Ovary (tissue), 9 donors: ENCODE results near the gene GSC. TPM values are rescaled to one million over a fixed set of nuclear protein-coding genes. Genes with fewer than 3 reads are reported as not detected.

Source experiments
- DNase-seq, 5 donors: peaks; one replicate each; pipeline ENCODE4 v3.0.0-alpha.2; 2019 to 2020
- H3K27ac ChIP-seq, 2 donors: fragments of 200-600 bp; one replicate each; pipeline versions ENCODE4 v1.5.1 to v1.8.0; 2019 to 2022
- H3K27me3 ChIP-seq: fragments of 200-600 bp; one replicate; pipeline ENCODE4 v1.8.0; 2022
- H3K36me3 ChIP-seq: fragments of 200-600 bp; sonication (generic); one replicate; pipeline ENCODE4 v1.5.1; 2019
- H3K4me1 ChIP-seq: one replicate; pipeline ENCODE4 v1.8.1; 2013; ENCODE audit warnings: mild to moderate bottlenecking, moderate library complexity; ENCODE audit not compliant: insufficient read depth
- H3K4me3 ChIP-seq: fragments of 200-600 bp; sonication (generic); one replicate; pipeline ENCODE4 v1.5.1; 2017
- H3K9me3 ChIP-seq, 2 donors: fragments of 200-600 bp in 1 of 2; sonication (generic) in 1 of 2; one replicate each; pipeline versions ENCODE4 v1.5.1 to v1.8.1; 2013 to 2019; ENCODE audit warnings: mild to moderate bottlenecking in 1 of 2, moderate library complexity in 1 of 2
- CTCF ChIP-seq, 3 donors: fragments of 450-650 bp in 2 of 3; fragments of 200-600 bp in 1 of 3; IDR thresholded peaks; one replicate each; pipeline versions ENCODE4 v1.5.1 to v1.8.0; 2016 to 2022; ENCODE audit warnings: antibody characterized with exemption in 3 of 3, mild to moderate bottlenecking in 1 of 3
- EP300 ChIP-seq: sonication (generic); formaldehyde crosslinking; IDR thresholded peaks from one replicate; pipeline ENCODE4 v1.6.1; 2017; ENCODE audit warnings: antibody characterized with exemption
- POLR2A ChIP-seq: fragments of 450-650 bp; IDR thresholded peaks from one replicate; pipeline ENCODE4 v1.6.1; 2017; ENCODE audit warnings: antibody characterized with exemption, mild to moderate bottlenecking, moderate library complexity
- WGBS, 3 donors: extraction: QIAGEN DNeasy Blood & Tissue Kit in 1 of 3; methylation state at CpG; one replicate each; pipeline versions ENCODE4 v1.1.5 to v1.1.7; 2013 to 2017; 5-methylcytosine and 5-hydroxymethylcytosine counted together
- intact Hi-C, 4 donors: fragments of 100-400 bp; cut with DNase I; formaldehyde crosslinking; loops; one replicate each; pipeline versions ENCODE4 v1.11.0 to v1.15.1; 2022 to 2023
- polyA plus RNA-seq, 2 donors: library from polyadenylated mRNA; stranded (reverse); fragments of 200-250 nt in 1 of 2; fragments of 350-450 nt in 1 of 2; fragmentation: Illumina TruSeq in 1 of 2; extraction: RNeasy Lipid Tissue Mini Kit (QIAGEN cat#74804) in 1 of 2; gene quantifications; one replicate each; pipeline ENCODE4 v1.2.3, GENCODE V29; 2013 to 2014
- total RNA-seq, 7 donors: library from RNA; depleted of rRNA in 2 of 7; stranded (reverse); fragments of >200 nt in 2 of 7; fragmentation: NEBNext Ultra II Directional in 3 of 7; extraction: Animal tissue kit (Norgen Biotek cat#: 25700) in 3 of 7; gene quantifications; one replicate each; pipeline versions ENCODE4 v1.1.0 to v1.2.4, GENCODE V29; 2016 to 2023
- donor health status: DM: no; HTN: no; CAD: no; lungs with moderate emphysema.
- donor health status: DM: no; HTN: no; CAD: no.
- donor health status: Bipolar disorder and iron deficiency.
- donor health status: DM: yes; HTN: yes; CAD: no.
- donor health status: DM: no; HTN: no; CAD: no.
- donor health status: DM: yes; HTN: yes; CAD: no.

Gene GSC
- total and polyA plus RNA-seq, 9 donors: 0.15 to 0.53 (median 0.30) TPM; not detected in 5

GRCh38 chr14:94775871-94776210, 5.9 kb upstream of the GSC start:
- no peak for TF ChIP-seq CTCF (IDR thresholded peaks at IDR 0.05)
- TF ChIP-seq POLR2A: no peak
- H3K9me3 ChIP-seq: peaks cover 0 to 3% of the 10 kb centered on the region in 2 donors
- H3K27ac ChIP-seq: no peak overlapping the region
- H3K36me3 ChIP-seq: no peaks in the 10 kb centered on the region
- H3K4me1 ChIP-seq: no peaks in the 10 kb centered on the region
- no peak overlapping the region for H3K4me3 ChIP-seq
- intact Hi-C loops: no loop called here
- peaks cover 6% of the 10 kb centered on the region for H3K27me3 ChIP-seq
- 15 to 18% (median 15%) methylated on average over 2 of the region's 2 CpGs for WGBS, 3 donors
- DNase-seq: no peak

DNA sequence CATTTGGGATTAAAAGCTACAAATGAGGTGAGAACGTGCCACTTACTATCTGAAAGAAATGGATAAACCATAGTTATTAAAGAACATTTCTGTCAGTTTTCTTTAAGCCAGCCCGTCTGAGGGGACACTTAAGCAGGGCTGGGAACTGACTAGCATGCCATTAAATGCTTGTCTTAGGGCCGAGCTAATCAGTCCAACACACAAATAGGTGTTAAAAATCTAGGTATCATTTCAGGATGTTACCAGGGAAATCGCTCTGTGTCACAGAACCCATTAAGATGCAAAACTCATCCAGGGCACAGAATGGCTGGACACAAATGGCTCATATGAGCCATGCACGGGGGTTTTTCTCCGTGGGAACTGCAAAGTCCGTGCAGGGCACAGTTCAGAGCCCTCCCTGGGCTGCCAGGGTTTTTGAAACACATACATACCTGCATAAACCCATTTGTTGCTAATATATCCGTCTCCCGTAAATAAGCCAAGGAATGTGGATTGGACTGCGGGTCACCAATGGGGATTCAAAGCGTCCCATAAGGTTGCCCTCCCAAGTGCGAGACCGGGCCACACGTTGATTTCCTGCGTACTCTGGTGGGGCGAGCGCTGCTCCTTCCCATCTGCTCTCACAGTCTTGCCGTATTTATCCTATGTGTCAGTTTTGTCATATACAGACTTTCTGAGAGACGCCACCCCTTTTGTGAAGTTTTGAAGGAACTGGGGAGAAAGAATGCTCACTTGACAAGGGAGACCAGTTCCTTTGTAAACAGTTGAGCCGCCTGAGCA, 5.4 kb upstream of the GSC start:
- WGBS, 3 donors: 12 to 15% (median 14%) methylated on average over 20 of the region's 20 CpGs
- peaks cover 9% of the 10 kb centered on the region for H3K27me3 ChIP-seq
- no peak for DNase-seq

GRCh38 chr14:94774344-94775090, 4.6 kb upstream of the GSC start:
- intact Hi-C loops: no loop called here
- H3K4me1 ChIP-seq: peaks cover under 1% of the 10 kb centered on the region
- 15 to 18% (median 15%) methylated on average over 11 of the region's 11 CpGs for WGBS, 3 donors
- H3K9me3 ChIP-seq: peaks cover 0 to 3% of the 10 kb centered on the region in 2 donors
- H3K27ac ChIP-seq: no peak overlapping the region
- H3K36me3 ChIP-seq: no peaks in the 10 kb centered on the region
- no peak overlapping the region for H3K4me3 ChIP-seq
- DNase-seq: no peak
- no peak for TF ChIP-seq POLR2A
- no peak for TF ChIP-seq CTCF (IDR thresholded peaks at IDR 0.05)
- TF ChIP-seq EP300: no peak
- peaks cover 10% of the 10 kb centered on the region for H3K27me3 ChIP-seq

More for the DNA sequence above, 5.4 kb upstream of the GSC start:
- intact Hi-C loops: no loop called here
- TF ChIP-seq POLR2A: no peak
- no peak for TF ChIP-seq EP300
- no peak for TF ChIP-seq CTCF (IDR thresholded peaks at IDR 0.05)
- Histone ChIP-seq H3K4me1 (no peaks in the 10 kb centered on the region), H3K9me3 (peaks cover 0 to 3% of the 10 kb centered on the region in 2 donors), H3K36me3 (no peaks in the 10 kb centered on the region), H3K27ac (no peak overlapping the region), H3K4me3 (no peak overlapping the region)

DNA sequence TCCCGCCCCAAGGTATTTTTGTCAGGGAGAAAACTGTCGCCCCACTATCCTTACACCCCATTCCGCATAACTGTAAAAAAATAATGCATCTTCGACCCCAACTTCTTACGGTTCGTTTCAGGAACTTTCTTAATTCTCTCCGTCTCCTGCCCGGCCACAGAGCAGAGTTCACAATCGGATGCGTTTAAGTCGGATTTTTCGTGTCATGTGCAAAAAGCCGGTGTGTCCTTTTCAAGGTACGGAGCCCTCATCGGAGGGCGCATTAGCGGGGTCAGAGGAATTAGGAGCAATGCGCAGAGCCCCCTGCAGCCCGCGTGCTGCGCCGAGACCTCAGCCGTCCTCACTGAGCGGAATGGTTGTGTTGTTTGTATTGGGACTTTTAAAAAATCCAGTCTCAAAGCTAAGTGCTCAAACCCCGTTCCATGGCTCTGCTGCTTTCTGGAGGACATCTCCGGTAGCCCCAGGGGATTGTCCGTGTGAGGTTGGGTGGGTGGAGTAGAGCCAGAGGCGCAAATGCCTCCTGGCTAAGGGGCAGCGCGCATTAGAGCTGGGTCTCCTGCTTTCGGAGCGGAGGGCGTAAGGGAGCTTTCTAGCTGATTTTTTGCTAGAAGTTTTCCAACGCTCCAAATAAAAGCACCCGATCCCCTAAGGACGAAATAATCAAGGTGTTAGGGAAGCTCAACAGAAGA, 3.9 kb upstream of the GSC start:
- Histone ChIP-seq H3K4me3 (no peak overlapping the region), H3K4me1 (peaks cover 4% of the 10 kb centered on the region), H3K36me3 (no peaks in the 10 kb centered on the region), H3K27ac (no peak overlapping the region), H3K27me3 (peaks cover 10% of the 10 kb centered on the region), H3K9me3 (peaks cover 0 to 3% of the 10 kb centered on the region in 2 donors)
- TF ChIP-seq POLR2A (no peak), CTCF (IDR thresholded peaks at IDR 0.05) (no peak)
- WGBS, 3 donors: 10 to 14% (median 13%) methylated on average over 36 of the region's 36 CpGs
- DNase-seq: no peak
- intact Hi-C loops: no loop called here
